Measurements from ENCODE around the gene RNF40. TPM values are rescaled to one million over a fixed set of nuclear protein-coding genes. Genes with fewer than 3 reads are reported as not detected.

Gene RNF40
- total and polyA plus RNA-seq, 4 donors = 25.9 to 55.4 (median 34.1) TPM

DNA sequence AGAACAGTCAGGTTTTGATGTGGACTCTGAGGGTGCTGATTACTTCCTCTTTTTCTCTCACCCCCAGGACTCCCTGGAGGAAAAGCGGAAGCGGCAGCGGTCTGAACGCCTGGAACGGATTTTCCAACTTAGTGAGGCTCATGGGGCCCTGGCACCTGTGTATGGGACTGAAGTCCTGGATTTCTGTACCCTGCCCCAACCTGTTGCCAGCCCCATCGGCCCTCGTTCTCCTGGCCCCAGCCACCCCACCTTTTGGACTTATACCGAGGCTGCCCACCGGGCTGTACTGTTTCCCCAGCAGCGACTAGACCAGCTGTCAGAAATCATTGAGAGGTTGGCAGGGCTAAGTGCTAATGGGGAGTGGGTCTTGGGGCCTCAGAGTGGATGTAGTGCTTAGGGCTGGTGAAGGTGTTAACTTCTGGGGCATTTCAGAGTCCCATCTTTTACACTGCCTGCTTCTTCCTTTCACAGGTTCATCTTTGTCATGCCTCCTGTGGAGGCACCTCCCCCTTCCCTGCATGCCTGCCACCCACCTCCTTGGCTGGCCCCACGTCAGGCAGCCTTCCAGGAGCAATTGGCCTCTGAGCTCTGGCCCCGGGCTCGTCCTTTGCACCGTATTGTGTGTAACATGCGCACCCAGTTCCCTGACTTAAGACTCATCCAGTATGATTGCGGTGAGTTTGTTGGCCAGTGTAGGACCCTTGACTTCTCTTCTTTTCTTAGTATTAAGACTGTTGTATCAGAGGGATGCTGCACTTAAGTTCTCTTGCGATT lies 33.0 kb upstream of the RNF40 start:
- WGBS = 48% methylated on average over 17 of the region's 17 CpGs
- H3K27ac ChIP-seq (ENCODE audit: low read depth in 1 of 2, low read length in 2 of 2) = peak overlapping the region in 1 of 2 donors; percentile 9
- no peak for DNase-seq (ENCODE audit: low spot score)
- no peaks in the 10 kb centered on the region for H3K9me3 ChIP-seq (ENCODE audit: control insufficient read depth in 4 of 4, low read length in 3 of 4)
- peak; percentile 9 for TF ChIP-seq FOXA2 (IDR thresholded peaks at IDR 0.05)
- peak; percentile 51 for TF ChIP-seq HNF4G (IDR thresholded peaks at IDR 0.05)
- peak; percentile 83 for TF ChIP-seq MAX (IDR thresholded peaks at IDR 0.05)
- TF ChIP-seq, protein P1, sequence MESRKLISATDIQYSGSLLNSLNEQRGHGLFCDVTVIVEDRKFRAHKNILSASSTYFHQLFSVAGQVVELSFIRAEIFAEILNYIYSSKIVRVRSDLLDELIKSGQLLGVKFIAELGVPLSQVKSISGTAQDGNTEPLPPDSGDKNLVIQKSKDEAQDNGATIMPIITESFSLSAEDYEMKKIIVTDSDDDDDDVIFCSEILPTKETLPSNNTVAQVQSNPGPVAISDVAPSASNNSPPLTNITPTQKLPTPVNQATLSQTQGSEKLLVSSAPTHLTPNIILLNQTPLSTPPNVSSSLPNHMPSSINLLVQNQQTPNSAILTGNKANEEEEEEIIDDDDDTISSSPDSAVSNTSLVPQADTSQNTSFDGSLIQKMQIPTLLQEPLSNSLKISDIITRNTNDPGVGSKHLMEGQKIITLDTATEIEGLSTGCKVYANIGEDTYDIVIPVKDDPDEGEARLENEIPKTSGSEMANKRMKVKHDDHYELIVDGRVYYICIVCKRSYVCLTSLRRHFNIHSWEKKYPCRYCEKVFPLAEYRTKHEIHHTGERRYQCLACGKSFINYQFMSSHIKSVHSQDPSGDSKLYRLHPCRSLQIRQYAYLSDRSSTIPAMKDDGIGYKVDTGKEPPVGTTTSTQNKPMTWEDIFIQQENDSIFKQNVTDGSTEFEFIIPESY (IDR thresholded peaks at IDR 0.05) = peak; percentile 32
- no peak for TF ChIP-seq NR2F2 (IDR thresholded peaks at IDR 0.05)
- peak in 1 of 2 donors; percentile 71 for TF ChIP-seq JUND (IDR thresholded peaks at IDR 0.05)
- peak in 1 of 2 donors; percentile 70 for TF ChIP-seq EGR1 (IDR thresholded peaks at IDR 0.05; ENCODE audit: low read depth in 2 of 2)
- peak; percentile 47 for TF ChIP-seq FOXA1 (IDR thresholded peaks at IDR 0.05)
- TF ChIP-seq HNF4A (conservative IDR thresholded peaks at IDR 0.05) = peak; percentile 91 to 97
- TF ChIP-seq RXRA (IDR thresholded peaks at IDR 0.05) = peak; percentile 62 to 89
- TF ChIP-seq SP1 (IDR thresholded peaks at IDR 0.05) = peak; percentile 48
- TF ChIP-seq GABPA (IDR thresholded peaks at IDR 0.05 in 1 of 2, conservative IDR thresholded peaks at IDR 0.05 in 1 of 2) = peak in 1 of 2 donors; percentile 62
- no peak for TF ChIP-seq CTCF (IDR thresholded peaks at IDR 0.05; ENCODE audit: low read depth, low read length, missing input control)
- TF ChIP-seq ATF3 (IDR thresholded peaks at IDR 0.05) = no peak
- TF ChIP-seq RAD21 (IDR thresholded peaks at IDR 0.05) = peak in 1 of 2 donors; percentile 28
- peak; percentile 57 for TF ChIP-seq YY1 (IDR thresholded peaks at IDR 0.05)
- no peaks in the 10 kb centered on the region for H3K27me3 ChIP-seq (ENCODE audit: control insufficient read depth in 4 of 4, insufficient read depth in 4 of 4, low read length in 3 of 4)
- no peak overlapping the region for H3K9ac ChIP-seq (ENCODE audit: low read depth in 1 of 2, low read length in 2 of 2)
- H3K4me3 ChIP-seq (ENCODE audit: low read depth in 1 of 3, low read length in 3 of 3) = no peak overlapping the region
- peaks cover 12 to 40% (median 34%) of the 10 kb centered on the region in 4 donors for H3K36me3 ChIP-seq (ENCODE audit: control insufficient read depth in 4 of 4, insufficient read depth in 3 of 4, low read depth in 1 of 4, low read length in 3 of 4)
- H3K4me1 ChIP-seq (ENCODE audit: control insufficient read depth in 4 of 4, insufficient read depth in 4 of 4, low read length in 3 of 4) = peaks cover 4 to 26% (median 17%) of the 10 kb centered on the region in 4 donors

GRCh38 chr16:30731411-30731810 lies 30.7 kb upstream of the RNF40 start:
- H3K9ac ChIP-seq (ENCODE audit: low read depth in 1 of 2, low read length in 2 of 2) = no peak overlapping the region
- 97% methylated on average over 3 of the region's 3 CpGs for WGBS
- H3K36me3 ChIP-seq (ENCODE audit: control insufficient read depth in 4 of 4, insufficient read depth in 3 of 4, low read depth in 1 of 4, low read length in 3 of 4) = peaks cover 12 to 43% (median 41%) of the 10 kb centered on the region in 4 donors
- H3K4me3 ChIP-seq (ENCODE audit: low read depth in 1 of 3, low read length in 3 of 3) = no peak overlapping the region
- H3K27me3 ChIP-seq (ENCODE audit: control insufficient read depth in 4 of 4, insufficient read depth in 4 of 4, low read length in 3 of 4) = no peaks in the 10 kb centered on the region
- H3K4me1 ChIP-seq (ENCODE audit: control insufficient read depth in 4 of 4, insufficient read depth in 4 of 4, low read length in 3 of 4) = peaks cover 4 to 16% (median 11%) of the 10 kb centered on the region in 4 donors
- DNase-seq (ENCODE audit: low spot score) = no peak
- no peaks in the 10 kb centered on the region for H3K9me3 ChIP-seq (ENCODE audit: control insufficient read depth in 4 of 4, low read length in 3 of 4)
- H3K27ac ChIP-seq (ENCODE audit: low read depth in 1 of 2, low read length in 2 of 2) = no peak overlapping the region
- no peak for TF ChIP-seq EGR1 (IDR thresholded peaks at IDR 0.05; ENCODE audit: low read depth in 2 of 2)
- TF ChIP-seq HNF4G (IDR thresholded peaks at IDR 0.05) = no peak
- no peak for TF ChIP-seq TAF1 (conservative IDR thresholded peaks at IDR 0.05)
- TF ChIP-seq REST (IDR thresholded peaks at IDR 0.05) = no peak
- no peak for TF ChIP-seq FOXA2 (IDR thresholded peaks at IDR 0.05)
- no peak for TF ChIP-seq CTCF (IDR thresholded peaks at IDR 0.05; ENCODE audit: low read depth, low read length, missing input control)
- TF ChIP-seq RXRA (IDR thresholded peaks at IDR 0.05) = no peak
- no peak for TF ChIP-seq SP1 (IDR thresholded peaks at IDR 0.05)
- TF ChIP-seq FOXA1 (IDR thresholded peaks at IDR 0.05) = no peak
- no peak for TF ChIP-seq JUND (IDR thresholded peaks at IDR 0.05)
- no peak for TF ChIP-seq GABPA (IDR thresholded peaks at IDR 0.05 in 1 of 2, conservative IDR thresholded peaks at IDR 0.05 in 1 of 2)
- no peak for TF ChIP-seq ATF3 (IDR thresholded peaks at IDR 0.05)
- TF ChIP-seq NR2F2 (IDR thresholded peaks at IDR 0.05) = no peak
- TF ChIP-seq HNF4A (conservative IDR thresholded peaks at IDR 0.05) = no peak
- TF ChIP-seq MAX (IDR thresholded peaks at IDR 0.05) = no peak
- no peak for TF ChIP-seq RAD21 (IDR thresholded peaks at IDR 0.05)
- no peak for TF ChIP-seq YY1 (IDR thresholded peaks at IDR 0.05)
